Hair follicle dermal papilla cell (primary cell): ENCODE results near the gene ZNF506. TPM values are rescaled to one million over a fixed set of nuclear protein-coding genes. Genes with fewer than 3 reads are reported as not detected.

Experiments
- small RNA-seq: library from RNA; depleted of rRNA; stranded (forward); fragments of <200 nt; gene quantifications from one replicate; pipeline ENCODE3, GENCODE V24; 2012
- total RNA-seq: library from RNA; depleted of rRNA; stranded (reverse); fragments of >200 nt; gene quantifications from 2 replicates; pipeline ENCODE4 v1.2.3, GENCODE V29; 2012

ZNF506 gene
- 14.7 and 20.6 TPM in 2 replicates for total RNA-seq

DNA sequence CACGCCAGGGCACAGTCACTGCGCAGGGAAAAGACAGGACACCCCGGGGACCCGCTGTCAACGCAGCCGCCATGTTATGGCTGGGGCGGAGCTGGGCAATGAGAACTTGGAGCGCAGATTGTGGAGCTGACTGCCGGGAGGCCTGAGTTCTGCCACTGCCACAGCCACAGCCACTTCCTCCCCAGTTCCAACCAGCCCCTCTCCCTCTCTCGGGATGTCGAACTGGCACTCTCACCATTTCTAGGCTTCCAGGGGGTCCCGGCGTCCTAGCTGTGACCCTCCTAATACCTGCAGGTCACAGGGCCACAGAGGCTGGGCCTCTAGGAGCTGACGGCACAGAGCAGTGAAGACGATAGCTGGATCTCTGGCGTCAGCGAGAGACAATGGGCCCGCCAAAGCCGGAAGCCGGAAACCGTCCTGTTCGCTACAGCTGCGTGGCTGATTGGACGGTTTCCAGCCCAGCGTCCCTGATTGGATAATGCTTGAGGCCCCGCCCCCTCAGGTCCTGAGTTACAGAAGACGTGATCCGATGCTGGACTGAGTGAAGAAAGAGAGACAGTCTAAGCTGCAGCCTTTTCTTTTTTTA is at the start of gene ZNF506:
ZNF506 (minus strand) TSS at position 385 of the 586 bp plus-strand sequence; CDS start at position 238, 147 bp downstream.

GRCh38 chr19:19865750-19866610 is 44.4 kb upstream of the ZNF506 start, which contains the start of gene ZNF253:
Gene ZNF253, plus strand, starts transcription at chr19:19865882. Its CDS starts 115 bp downstream, at chr19:19865997.

Small RNA genes lying within 50 kb of the gene (small RNA-seq; reads per million reads assigned to genes)
- gene AC011477.5: not detected

Other genes with a start within 250 kb of the ZNF506 start
- gene PBX4, start 203.1 kb downstream of the ZNF506 start, total RNA-seq: 3.4 and 4.4 TPM in 2 replicates
- 3.5 and 3.7 TPM in 2 replicates for gene LPAR2, start 193.5 kb downstream of the ZNF506 start, total RNA-seq
- 11.4 and 11.5 TPM in 2 replicates for gene GMIP, start 178.1 kb downstream of the ZNF506 start, total RNA-seq
- gene ATP13A1, start 158.1 kb downstream of the ZNF506 start, total RNA-seq: 69.1 and 72.5 TPM in 2 replicates
- 4.9 and 5.5 TPM in 2 replicates for gene ZNF101, start 152.9 kb downstream of the ZNF506 start, total RNA-seq
- gene ZNF14, start 88.6 kb downstream of the ZNF506 start, total RNA-seq: 5.5 and 6.0 TPM in 2 replicates
- 4.4 and 5.5 TPM in 2 replicates for gene ZNF253, start 44.1 kb upstream of the ZNF506 start, total RNA-seq
- gene ZNF93, start 79.2 kb upstream of the ZNF506 start, total RNA-seq: 10.2 and 17.2 TPM in 2 replicates
- 1.8 and 2.8 TPM in 2 replicates for gene ZNF682, start 217.8 kb upstream of the ZNF506 start, total RNA-seq